ENCODE measurements around the gene WBP1L.
"Not testable (repeated sequence)": the region's sequence is repeated elsewhere in the genome, so short reads cannot be mapped to it uniquely, and the experiment has no call there.

WBP1L gene

GRCh38 chr10:102743588-102744373, at the start of gene WBP1L:
TSS of gene WBP1L (plus strand) at chr10:102743948. CDS start at chr10:102744054, 106 bp downstream.
- DNase-seq = peak; percentile 95

- DNase-seq = not testable (repeated sequence)
These were observed 48.3 kb upstream of the WBP1L start for GRCh38 chr10:102695401-102695800.

- no peak for DNase-seq
These were observed 47.0 kb upstream of the WBP1L start for GRCh38 chr10:102696736-102697135.

GRCh38 chr10:102698894-102699293, 44.9 kb upstream of the WBP1L start:
- no peak for DNase-seq

- DNase-seq = no peak
These were observed 42.5 kb upstream of the WBP1L start for GRCh38 chr10:102701272-102701671.

- no peak for DNase-seq
These were observed 42.0 kb upstream of the WBP1L start for GRCh38 chr10:102701796-102702195.

- no peak for DNase-seq
These were observed 41.0 kb upstream of the WBP1L start for GRCh38 chr10:102702742-102703141.

GRCh38 chr10:102704915-102705314, 38.8 kb upstream of the WBP1L start:
- no peak for DNase-seq

- DNase-seq = no peak
These were observed 38.2 kb upstream of the WBP1L start for GRCh38 chr10:102705531-102705930.

- no peak for DNase-seq
These were observed 33.1 kb upstream of the WBP1L start for GRCh38 chr10:102710609-102711008.

- no peak for DNase-seq
These were observed 31.7 kb upstream of the WBP1L start for GRCh38 chr10:102712089-102712488.

GRCh38 chr10:102712843-102713538, 30.8 kb upstream of the WBP1L start:
- no peak for DNase-seq

GRCh38 chr10:102713539-102713813, 30.3 kb upstream of the WBP1L start:
- no peak for DNase-seq

GRCh38 chr10:102713814-102714620, 29.7 kb upstream of the WBP1L start, which contains the start of gene ARL3:
TSS of gene ARL3 (minus strand) at chr10:102714397. CDS start at chr10:102714275, 122 bp downstream.
- peak; percentile 96 for DNase-seq

GRCh38 chr10:102714621-102715455, 28.9 kb upstream of the WBP1L start, which contains the start of gene SFXN2:
TSS of gene SFXN2 (plus strand) at chr10:102714636. CDS start at chr10:102726637, 12,001 bp downstream.
- peak; percentile 49 for DNase-seq

- no peak for DNase-seq
These were observed 27.9 kb upstream of the WBP1L start for GRCh38 chr10:102715880-102716279.

GRCh38 chr10:102716900-102717565, 26.7 kb upstream of the WBP1L start:
- not testable (repeated sequence) for DNase-seq

GRCh38 chr10:102718220-102718619, 25.5 kb upstream of the WBP1L start:
- no peak for DNase-seq

- DNase-seq = no peak
These were observed 23.4 kb upstream of the WBP1L start for GRCh38 chr10:102720337-102720736.

GRCh38 chr10:102720775-102721301, 22.9 kb upstream of the WBP1L start:
- no peak for DNase-seq

GRCh38 chr10:102721954-102722353, 21.8 kb upstream of the WBP1L start:
- DNase-seq = no peak

GRCh38 chr10:102723989-102724388, 19.8 kb upstream of the WBP1L start:
- DNase-seq = no peak
